OCI-LY1 (cell line): ENCODE data around the gene SHE.

Source experiments
- H2AFZ ChIP-seq: fragments of 200-600 bp; sonication (generic), shearing (Covaris generic); 2 replicates; pipeline ENCODE4 v1.6.0; 2014; ENCODE audit warnings: antibody characterized with exemption, mild to moderate bottlenecking, low read length
- H3F3A ChIP-seq: fragments of 200-600 bp; sonication (generic), shearing (Covaris generic); 2 replicates; pipeline ENCODE4 v1.6.0; 2014; ENCODE audit warnings: mild to moderate bottlenecking, antibody characterized with exemption, low read length, moderate library complexity; ENCODE audit not compliant: insufficient read depth
- H3K27ac ChIP-seq: fragments of 200-600 bp; sonication (generic); 2 replicates; pipeline ENCODE4 v1.5.1; 2014; ENCODE audit warnings: low read length, mixed run types, mild to moderate bottlenecking, low read depth; ENCODE audit not compliant: poor library complexity, severe bottlenecking
- H3K27me3 ChIP-seq: fragments of 200-600 bp; sonication (generic); 2 replicates; pipeline ENCODE4 v1.6.0; 2014; ENCODE audit warnings: antibody characterized with exemption, mild to moderate bottlenecking, low read length, moderate library complexity; ENCODE audit not compliant: insufficient read depth
- H3K36me3 ChIP-seq: fragments of 200-600 bp; sonication (generic); 2 replicates; pipeline ENCODE4 v1.6.1; 2014; ENCODE audit warnings: mild to moderate bottlenecking, antibody characterized with exemption, low read length, moderate library complexity, mixed read lengths; ENCODE audit not compliant: insufficient read depth
- H3K4me1 ChIP-seq: fragments of 200-600 bp; sonication (generic); 2 replicates; pipeline ENCODE4 v1.5.1; 2014; ENCODE audit warnings: mild to moderate bottlenecking, low read length, moderate library complexity; ENCODE audit not compliant: insufficient read depth, severe bottlenecking
- H3K4me2 ChIP-seq: fragments of 200-600 bp; sonication (generic), shearing (Covaris generic); 2 replicates; pipeline ENCODE4 v1.6.1; 2014; ENCODE audit warnings: low read length
- H3K4me3 ChIP-seq: fragments of 200-600 bp; sonication (generic); 2 replicates; pipeline ENCODE4 v1.5.1; 2014; ENCODE audit warnings: low read length, low read depth, mild to moderate bottlenecking, mixed read lengths; ENCODE audit not compliant: poor library complexity, severe bottlenecking
- H3K79me2 ChIP-seq: fragments of 200-600 bp; shearing (Covaris generic); 2 replicates; pipeline ENCODE4 v1.6.1; 2016; ENCODE audit warnings: mixed run types, low read length, mixed read lengths; ENCODE audit not compliant: insufficient read depth
- H3K9ac ChIP-seq: fragments of 200-600 bp; sonication (generic), shearing (Covaris generic); 2 replicates; pipeline ENCODE4 v1.6.1; 2014; ENCODE audit warnings: mild to moderate bottlenecking, low read length, mixed read lengths
- H3K9me2 ChIP-seq: fragments of 200-600 bp; sonication (generic), shearing (Covaris generic); 2 replicates; pipeline ENCODE4 v1.6.1; 2014; ENCODE audit warnings: low read depth, mild to moderate bottlenecking, low read length, mixed read lengths
- H3K9me3 ChIP-seq: fragments of 200-600 bp; shearing (Covaris generic); 2 replicates; pipeline ENCODE4 v1.6.1; 2014; ENCODE audit warnings: low read length, mixed read lengths
- H4K20me1 ChIP-seq: fragments of 200-600 bp; sonication (generic), shearing (Covaris generic); 2 replicates; pipeline ENCODE4 v1.6.0; 2016; ENCODE audit warnings: mild to moderate bottlenecking, low read length; ENCODE audit not compliant: insufficient read depth
- EZH2 ChIP-seq: fragments of 200-600 bp; sonication (generic), shearing (Covaris generic); IDR thresholded peaks from 2 replicates; pipeline ENCODE4 v1.8.0; 2017; ENCODE audit warnings: borderline replicate concordance, mixed run types, mild to moderate bottlenecking, antibody characterized with exemption, low read length, moderate library complexity, mixed read lengths
- TF ChIP-seq, protein P1 (sequence below): fragments of 200-600 bp; sonication (generic), shearing (Covaris generic); IDR thresholded peaks from 2 replicates; pipeline ENCODE4 v1.5.1; 2017; ENCODE audit warnings: mild to moderate bottlenecking, antibody characterized with exemption, low read length, moderate library complexity, mixed read lengths

Gene SHE

DNA sequence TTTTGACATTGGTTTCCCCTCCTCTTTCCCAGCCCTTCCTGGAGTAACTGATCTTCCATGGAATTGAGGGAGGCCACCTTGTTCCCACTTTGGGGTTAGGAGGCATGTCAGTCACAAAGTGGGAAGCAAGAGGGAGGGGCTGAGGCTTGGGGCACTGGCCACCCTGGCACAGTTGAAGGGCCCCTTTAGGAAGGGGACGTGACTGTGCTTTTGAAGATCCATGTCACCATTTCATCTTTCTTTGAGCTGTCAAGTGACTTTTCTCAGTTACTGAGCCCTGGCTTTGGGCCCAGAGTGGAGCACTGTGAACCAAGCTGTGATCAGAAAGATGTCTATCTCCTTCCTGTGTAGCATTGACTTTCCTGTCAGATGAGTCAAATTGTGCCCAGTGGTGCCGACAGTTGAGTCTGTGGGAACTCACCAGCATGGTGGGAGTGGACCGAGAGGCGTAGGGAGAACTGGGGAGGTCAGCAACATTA lies 38.7 kb downstream of the SHE start:
- H3K79me2 ChIP-seq = no peaks in the 10 kb centered on the region
- no peak overlapping the region for H3K4me3 ChIP-seq
- H3K27ac ChIP-seq = no peak overlapping the region
- H3K9me2 ChIP-seq = no peaks in the 10 kb centered on the region
- H3K36me3 ChIP-seq = no peaks in the 10 kb centered on the region
- 0 out of 2 replicates have a peak, but pooled peaks cover 3% of the 10 kb centered on the region for H3K27me3 ChIP-seq
- no peak for TF ChIP-seq EZH2
- TF ChIP-seq, protein P1, sequence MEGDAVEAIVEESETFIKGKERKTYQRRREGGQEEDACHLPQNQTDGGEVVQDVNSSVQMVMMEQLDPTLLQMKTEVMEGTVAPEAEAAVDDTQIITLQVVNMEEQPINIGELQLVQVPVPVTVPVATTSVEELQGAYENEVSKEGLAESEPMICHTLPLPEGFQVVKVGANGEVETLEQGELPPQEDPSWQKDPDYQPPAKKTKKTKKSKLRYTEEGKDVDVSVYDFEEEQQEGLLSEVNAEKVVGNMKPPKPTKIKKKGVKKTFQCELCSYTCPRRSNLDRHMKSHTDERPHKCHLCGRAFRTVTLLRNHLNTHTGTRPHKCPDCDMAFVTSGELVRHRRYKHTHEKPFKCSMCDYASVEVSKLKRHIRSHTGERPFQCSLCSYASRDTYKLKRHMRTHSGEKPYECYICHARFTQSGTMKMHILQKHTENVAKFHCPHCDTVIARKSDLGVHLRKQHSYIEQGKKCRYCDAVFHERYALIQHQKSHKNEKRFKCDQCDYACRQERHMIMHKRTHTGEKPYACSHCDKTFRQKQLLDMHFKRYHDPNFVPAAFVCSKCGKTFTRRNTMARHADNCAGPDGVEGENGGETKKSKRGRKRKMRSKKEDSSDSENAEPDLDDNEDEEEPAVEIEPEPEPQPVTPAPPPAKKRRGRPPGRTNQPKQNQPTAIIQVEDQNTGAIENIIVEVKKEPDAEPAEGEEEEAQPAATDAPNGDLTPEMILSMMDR = no peak
- H3F3A ChIP-seq = no peaks in the 10 kb centered on the region
- no peak overlapping the region for H3K4me2 ChIP-seq
- H4K20me1 ChIP-seq = no peaks in the 10 kb centered on the region
- H2AFZ ChIP-seq = no peak overlapping the region
- no peak overlapping the region for H3K9ac ChIP-seq
- no peaks in the 10 kb centered on the region for H3K9me3 ChIP-seq
- H3K4me1 ChIP-seq = no peaks in the 10 kb centered on the region

DNA sequence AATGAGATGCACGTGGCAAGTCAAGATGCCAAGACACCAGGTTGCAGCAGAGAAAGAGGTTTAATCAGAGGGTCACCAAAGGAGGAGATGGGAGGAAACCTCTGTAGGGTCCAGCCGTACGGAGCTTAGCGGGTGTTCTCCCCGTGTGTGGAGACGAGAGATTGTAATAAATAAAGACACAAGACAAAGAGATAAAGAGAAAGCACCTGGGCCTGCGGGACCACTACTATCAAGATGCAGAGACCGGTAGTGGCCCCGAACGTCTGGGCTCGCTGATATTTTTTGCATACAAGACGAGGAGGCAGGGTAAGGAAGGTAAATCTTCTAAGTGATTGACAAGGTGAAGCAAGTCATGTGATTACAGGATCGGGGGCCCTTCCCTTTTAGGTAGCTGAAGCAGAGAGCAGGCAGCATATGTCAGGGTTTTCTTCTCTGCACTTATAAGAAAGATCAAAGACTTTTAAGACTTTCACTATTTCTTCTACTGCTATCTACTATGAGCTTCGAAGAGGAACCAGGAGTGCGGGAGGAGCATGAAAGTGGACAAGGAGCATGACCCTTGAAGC lies 41.4 kb downstream of the SHE start:
- Histone ChIP-seq H3K4me2 (no peak overlapping the region), H3K79me2 (no peaks in the 10 kb centered on the region), H3K9me3 (no peaks in the 10 kb centered on the region), H3K4me3 (no peak overlapping the region), H3K9ac (no peak overlapping the region), H3K27ac (no peak overlapping the region), H3K9me2 (no peaks in the 10 kb centered on the region), H3K36me3 (no peaks in the 10 kb centered on the region), H3K27me3 (0 out of 2 replicates have a peak, but pooled peaks cover 3% of the 10 kb centered on the region), H2AFZ (no peak overlapping the region), H4K20me1 (no peaks in the 10 kb centered on the region), H3K4me1 (no peaks in the 10 kb centered on the region), H3F3A (no peaks in the 10 kb centered on the region)
- TF ChIP-seq, protein P1 = no peak
- TF ChIP-seq EZH2 = no peak

DNA sequence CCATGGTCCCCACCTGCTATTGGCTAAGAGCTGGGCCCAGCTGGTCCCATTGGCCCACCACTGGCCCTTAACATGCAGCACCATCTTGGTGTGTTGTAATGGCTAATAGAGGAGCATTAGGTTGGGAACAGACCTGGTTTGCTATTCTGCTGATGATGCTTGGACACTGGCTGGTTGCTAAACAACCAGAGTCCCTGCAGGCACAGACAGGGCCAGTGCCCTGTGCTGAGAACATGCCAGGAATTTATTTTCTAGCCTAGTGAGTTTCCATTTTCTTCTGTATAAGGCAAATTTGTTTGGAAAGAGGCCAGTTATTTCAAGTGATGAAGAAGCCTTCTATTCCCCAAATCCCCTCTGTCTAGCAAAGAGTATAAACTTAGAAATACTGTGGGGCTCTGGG lies 43.1 kb downstream of the SHE start:
- no peak overlapping the region for H3K27ac ChIP-seq
- no peaks in the 10 kb centered on the region for H4K20me1 ChIP-seq
- no peak overlapping the region for H3K4me2 ChIP-seq
- H3K27me3 ChIP-seq = 0 out of 2 replicates have a peak, but pooled peaks cover 3% of the 10 kb centered on the region
- H3K4me1 ChIP-seq = no peaks in the 10 kb centered on the region
- no peak overlapping the region for H3K4me3 ChIP-seq
- no peaks in the 10 kb centered on the region for H3K79me2 ChIP-seq
- H3K36me3 ChIP-seq = no peaks in the 10 kb centered on the region
- no peaks in the 10 kb centered on the region for H3K9me2 ChIP-seq
- no peak overlapping the region for H2AFZ ChIP-seq
- H3K9ac ChIP-seq = no peak overlapping the region
- TF ChIP-seq EZH2 = no peak
- TF ChIP-seq, protein P1 = no peak
- no peaks in the 10 kb centered on the region for H3F3A ChIP-seq
- H3K9me3 ChIP-seq = no peaks in the 10 kb centered on the region
